Fibroblast of villous mesenchyme (primary cell): ENCODE data around the gene GUCY1B1. TPM values are rescaled to one million over a fixed set of nuclear protein-coding genes. Genes with fewer than 3 reads are reported as not detected.

Experiments
- DNase-seq: peaks from one replicate; pipeline ENCODE4 v3.0.0-alpha.2; 2010; ENCODE audit warnings: low read depth
- H3K4me3 ChIP-seq: 2 replicates; pipeline ENCODE4 v1.5.1; 2011; ENCODE audit warnings: low read depth, mild to moderate bottlenecking, low read length
- CTCF ChIP-seq: IDR thresholded peaks from 2 replicates; pipeline ENCODE4 v1.5.1; 2012; ENCODE audit warnings: low read depth, mild to moderate bottlenecking, low read length; ENCODE audit not compliant: insufficient read depth
- total RNA-seq: library from RNA; depleted of rRNA; stranded (reverse); fragments of >200 nt; gene quantifications from 2 replicates; pipeline ENCODE4 v1.2.3, GENCODE V29; 2012

The GUCY1B1 gene
- total RNA-seq, 1 donor: 1.7 TPM

DNA sequence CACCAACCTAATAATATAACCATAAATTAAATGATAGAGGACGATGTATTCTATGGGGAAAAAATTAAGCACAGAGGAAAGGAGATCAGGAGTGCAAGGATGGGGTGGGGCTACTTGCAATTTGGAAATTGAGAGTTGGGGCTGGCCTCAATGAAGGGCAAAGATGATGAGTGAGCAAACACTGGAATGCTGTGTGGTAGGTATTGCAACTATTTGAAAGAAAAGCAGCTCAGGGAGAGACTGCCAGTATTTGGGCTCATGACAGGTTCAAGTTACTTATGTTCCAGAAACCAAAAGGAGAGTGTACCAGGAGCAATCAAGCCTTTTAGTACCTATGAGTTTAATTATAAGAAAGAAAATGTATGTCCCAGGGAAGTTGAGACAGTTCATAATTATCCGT, 59.8 kb downstream of the GUCY1B1 start:
- no peak for DNase-seq
- H3K4me3 ChIP-seq: no peak overlapping the region
- TF ChIP-seq CTCF: no peak

DNA sequence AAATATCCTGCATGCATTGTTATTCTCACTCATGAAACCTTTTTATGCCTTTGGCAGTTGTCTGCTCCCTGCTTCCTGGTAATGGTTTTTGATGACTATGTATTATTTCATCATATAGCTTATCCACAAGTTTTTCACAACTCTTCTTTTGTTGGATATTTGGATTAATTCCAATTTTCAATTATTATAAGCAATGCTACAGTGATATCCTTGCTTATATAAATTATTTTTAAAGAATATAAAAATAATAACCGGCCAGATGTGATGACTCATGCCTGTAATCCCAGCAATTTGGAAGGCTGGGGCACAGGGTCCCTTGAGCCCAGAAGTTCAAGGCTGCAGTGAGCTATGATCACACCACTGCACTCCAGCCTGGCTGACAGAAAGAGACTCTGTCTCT, 60.2 kb downstream of the GUCY1B1 start:
- DNase-seq: no peak
- H3K4me3 ChIP-seq: no peak overlapping the region
- TF ChIP-seq CTCF: no peak

DNA sequence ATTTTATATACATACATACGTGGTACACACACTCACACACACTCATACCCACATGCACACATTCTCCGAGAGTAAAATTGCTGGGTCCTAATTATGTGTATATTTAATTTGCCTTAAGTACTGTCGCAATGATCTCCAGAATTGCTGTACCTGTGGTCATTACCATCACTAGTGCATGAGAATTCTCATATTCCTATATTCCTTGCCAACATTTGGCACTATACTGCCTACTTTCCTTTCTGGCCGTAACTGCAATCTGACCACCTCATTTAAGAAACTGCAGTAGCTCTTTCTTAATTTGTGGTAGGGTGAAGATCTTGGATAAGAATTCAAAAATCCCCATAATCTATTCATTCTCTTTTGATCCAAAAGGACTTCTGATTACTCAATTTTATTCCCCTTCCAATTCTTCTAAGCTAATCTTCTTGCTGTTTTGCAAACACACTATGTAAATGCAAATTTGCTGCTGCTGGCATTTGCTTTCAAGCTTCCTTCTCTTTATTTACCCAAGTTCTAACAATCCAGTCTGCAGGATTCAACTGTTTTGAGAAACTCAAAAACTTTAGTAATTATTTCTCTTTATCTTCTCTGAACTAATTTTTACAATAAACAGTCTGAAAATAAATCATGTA, 62.2 kb downstream of the GUCY1B1 start:
- TF ChIP-seq CTCF: no peak
- DNase-seq: no peak
- H3K4me3 ChIP-seq: no peak overlapping the region

GRCh38 chr4:155822572-155822971, 63.8 kb downstream of the GUCY1B1 start:
- no peak for TF ChIP-seq CTCF
- no peak for DNase-seq
- H3K4me3 ChIP-seq: no peak overlapping the region

GRCh38 chr4:155828628-155829027, 69.8 kb downstream of the GUCY1B1 start:
- TF ChIP-seq CTCF: no peak
- DNase-seq: no peak
- H3K4me3 ChIP-seq: no peak overlapping the region

DNA sequence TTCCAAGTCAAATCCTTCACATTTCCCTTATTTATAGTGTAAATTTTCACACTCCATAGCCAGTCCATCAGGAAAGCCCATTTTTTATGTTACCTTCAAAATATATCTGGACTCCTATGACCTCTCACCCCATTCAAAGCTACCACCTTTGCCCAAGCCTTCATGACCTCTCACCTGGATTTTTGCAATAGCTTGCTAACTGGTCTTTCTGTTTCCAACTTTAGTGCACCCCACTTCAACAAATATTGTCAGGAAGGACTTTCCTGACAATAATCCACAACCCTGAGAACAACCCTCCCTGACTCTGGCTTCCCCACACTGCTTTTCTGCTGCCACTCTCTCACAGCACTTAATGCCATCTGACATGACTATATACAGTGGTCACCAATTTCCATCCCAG, 73.8 kb downstream of the GUCY1B1 start:
- TF ChIP-seq CTCF: no peak
- DNase-seq: no peak
- H3K4me3 ChIP-seq: no peak overlapping the region

DNA sequence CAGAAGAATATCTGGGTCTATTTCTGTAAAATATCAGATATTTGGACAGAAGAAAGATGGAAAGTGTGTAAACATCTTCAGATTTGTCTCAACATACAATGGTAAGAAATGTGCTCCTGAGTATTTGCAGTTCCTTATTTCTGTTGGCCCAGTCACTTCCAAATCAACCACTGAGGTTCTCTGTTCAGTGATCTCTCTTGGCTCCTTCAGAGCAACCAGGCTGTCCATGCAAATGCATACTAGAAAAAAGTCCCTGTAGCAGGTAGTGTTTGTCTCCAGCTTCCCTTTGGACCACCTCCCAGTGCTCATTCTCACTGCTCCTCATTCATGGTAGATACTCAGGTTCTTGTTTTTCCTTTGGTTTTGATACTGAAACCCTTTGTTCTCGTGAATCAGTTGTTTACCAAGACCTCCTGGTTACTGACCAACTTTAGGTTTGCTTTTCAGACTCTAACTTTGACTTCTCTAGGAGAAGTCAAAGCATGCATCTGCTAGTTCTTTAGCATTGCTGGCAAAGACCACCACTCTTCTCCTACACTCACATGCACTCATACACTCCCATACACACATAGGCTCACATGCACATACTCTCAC, 78.5 kb downstream of the GUCY1B1 start:
- H3K4me3 ChIP-seq: no peak overlapping the region
- TF ChIP-seq CTCF: no peak
- DNase-seq: no peak
